Vagina (tissue), 2 donors: Measurements from ENCODE around the gene PLD3. TPM values are rescaled to one million over a fixed set of nuclear protein-coding genes. Genes with fewer than 3 reads are reported as not detected.

Experiments used
- DNase-seq, 2 donors: peaks; one replicate each; pipeline ENCODE4 v3.0.0-alpha.2; 2017; ENCODE audit errors: extremely low spot score in 2 of 2
- H3K27ac ChIP-seq: fragments of 200-600 bp; sonication (generic); one replicate; pipeline ENCODE4 v1.5.1; 2019
- H3K27me3 ChIP-seq: fragments of 200-600 bp; sonication (generic); one replicate; pipeline ENCODE4 v1.5.1; 2019
- H3K36me3 ChIP-seq, 2 donors: fragments of 200-600 bp; sonication (generic); one replicate each; pipeline ENCODE4 v1.5.1; 2017 to 2019
- H3K4me1 ChIP-seq: fragments of 200-600 bp; sonication (generic); one replicate; pipeline ENCODE4 v1.5.1; 2019
- H3K4me3 ChIP-seq, 2 donors: fragments of 200-600 bp; sonication (generic); 1 replicate in 1 of 2; 2 replicates in 1 of 2; pipeline ENCODE4 v1.5.1; 2016 to 2019
- H3K9me3 ChIP-seq: fragments of 200-600 bp; sonication (generic); one replicate; pipeline ENCODE4 v1.5.1; 2019
- CTCF ChIP-seq, 3 experiments: fragments of 450-650 bp in 2 of 3; fragments of 200-600 bp in 1 of 3; sonication (generic) in 1 of 3; IDR thresholded peaks; one replicate each; pipeline ENCODE4 v1.5.1; 2017 to 2019; ENCODE audit warnings: antibody characterized with exemption in 3 of 3, mild to moderate bottlenecking in 2 of 3, moderate library complexity in 2 of 3
- POLR2A ChIP-seq, 2 donors: fragments of 450-650 bp; IDR thresholded peaks; one replicate each; pipeline ENCODE4 v1.6.1; 2017; ENCODE audit warnings: antibody characterized with exemption in 2 of 2, mild to moderate bottlenecking in 2 of 2, moderate library complexity in 2 of 2
- POLR2AphosphoS5 ChIP-seq, 2 donors: sonication (generic); formaldehyde crosslinking; IDR thresholded peaks; one replicate each; pipeline ENCODE4 v1.9.0; 2017; ENCODE audit warnings: antibody characterized with exemption in 2 of 2, mild to moderate bottlenecking in 2 of 2, low read depth in 1 of 2; ENCODE audit not compliant: insufficient read depth in 1 of 2
- intact Hi-C: fragments of 100-400 bp; cut with DNase I; formaldehyde crosslinking; loops from one replicate; pipeline ENCODE4 v1.15.1; 2023
- total RNA-seq: library from RNA; depleted of rRNA; stranded (reverse); fragments of >200 nt; gene quantifications from one replicate; pipeline ENCODE4 v1.2.3, GENCODE V29; 2016

The PLD3 gene
- total RNA-seq, 1 donor from 2014 or later: 177 TPM

GRCh38 chr19:40415768-40416167, 67.3 kb downstream of the PLD3 start:
- Histone ChIP-seq H3K4me1 (peaks cover 15% of the 10 kb centered on the region), H3K4me3 (no peak overlapping the region), H3K27me3 (no peaks in the 10 kb centered on the region), H3K36me3 (no peaks in the 10 kb centered on the region), H3K27ac (no peak overlapping the region), H3K9me3 (no peaks in the 10 kb centered on the region)
- DNase-seq: no peak
- no peak for TF ChIP-seq CTCF (IDR thresholded peaks at IDR 0.05)
- TF ChIP-seq POLR2AphosphoS5 (IDR thresholded peaks at IDR 0.05; ENCODE audit: insufficient read depth in 1 of 2, low read depth in 1 of 2): no peak
- no peak for TF ChIP-seq POLR2A (IDR thresholded peaks at IDR 0.05)
- intact Hi-C loops: no loop called here

- intact Hi-C loops: no loop called here
- Histone ChIP-seq H3K36me3 (no peaks in the 10 kb centered on the region), H3K4me1 (peaks cover 11% of the 10 kb centered on the region), H3K9me3 (no peaks in the 10 kb centered on the region), H3K27ac (peak overlapping the region; percentile 47), H3K27me3 (no peaks in the 10 kb centered on the region), H3K4me3 (no peak overlapping the region)
- TF ChIP-seq CTCF (IDR thresholded peaks at IDR 0.05): no peak
- TF ChIP-seq POLR2A (IDR thresholded peaks at IDR 0.05): peak in 1 of 2 donors; percentile 15
- TF ChIP-seq POLR2AphosphoS5 (IDR thresholded peaks at IDR 0.05; ENCODE audit: insufficient read depth in 1 of 2, low read depth in 1 of 2): peak; percentile 44 to 57
- peak in 1 of 2 donors; percentile 95 for DNase-seq
These were observed 68.6 kb downstream of the PLD3 start for GRCh38 chr19:40416918-40417642.

- Histone ChIP-seq H3K9me3 (no peaks in the 10 kb centered on the region), H3K4me1 (peaks cover 17% of the 10 kb centered on the region), H3K4me3 (no peak overlapping the region), H3K36me3 (peaks cover 0 to 3% of the 10 kb centered on the region in 2 donors), H3K27ac (peak overlapping the region; percentile 47), H3K27me3 (no peaks in the 10 kb centered on the region)
- intact Hi-C loops: no loop called here
- DNase-seq: no peak
- TF ChIP-seq POLR2A (IDR thresholded peaks at IDR 0.05) (no peak), POLR2AphosphoS5 (IDR thresholded peaks at IDR 0.05; ENCODE audit: insufficient read depth in 1 of 2, low read depth in 1 of 2) (no peak), CTCF (IDR thresholded peaks at IDR 0.05) (no peak)
These were observed 69.1 kb downstream of the PLD3 start for GRCh38 chr19:40417643-40417981.

GRCh38 chr19:40418040-40418439, 69.5 kb downstream of the PLD3 start:
- Histone ChIP-seq H3K4me1 (peaks cover 21% of the 10 kb centered on the region), H3K9me3 (no peaks in the 10 kb centered on the region), H3K4me3 (no peak overlapping the region), H3K27ac (no peak overlapping the region), H3K36me3 (peaks cover 0 to 7% of the 10 kb centered on the region in 2 donors), H3K27me3 (no peaks in the 10 kb centered on the region)
- DNase-seq: no peak
- intact Hi-C loops: no loop called here
- TF ChIP-seq POLR2AphosphoS5 (IDR thresholded peaks at IDR 0.05; ENCODE audit: insufficient read depth in 1 of 2, low read depth in 1 of 2) (no peak), CTCF (IDR thresholded peaks at IDR 0.05) (no peak), POLR2A (IDR thresholded peaks at IDR 0.05) (no peak)

GRCh38 chr19:40419066-40419612, 70.6 kb downstream of the PLD3 start:
- peaks cover 0 to 10% of the 10 kb centered on the region in 2 donors for H3K36me3 ChIP-seq
- H3K27ac ChIP-seq: no peak overlapping the region
- intact Hi-C loops: no loop called here
- TF ChIP-seq CTCF (IDR thresholded peaks at IDR 0.05): no peak
- no peak for TF ChIP-seq POLR2AphosphoS5 (IDR thresholded peaks at IDR 0.05; ENCODE audit: insufficient read depth in 1 of 2, low read depth in 1 of 2)
- no peak for TF ChIP-seq POLR2A (IDR thresholded peaks at IDR 0.05)
- no peaks in the 10 kb centered on the region for H3K27me3 ChIP-seq
- H3K9me3 ChIP-seq: no peaks in the 10 kb centered on the region
- peaks cover 31% of the 10 kb centered on the region for H3K4me1 ChIP-seq
- no peak for DNase-seq
- H3K4me3 ChIP-seq: no peak overlapping the region
